Measurements from ENCODE around the gene SH3TC1.

SH3TC1 gene

GRCh38 chr4:8244001-8244757 is 45.1 kb downstream of the SH3TC1 start:
- no peak for DNase-seq (ENCODE audit: low read depth)

- DNase-seq (ENCODE audit: low read depth), result no peak
These were observed 45.9 kb downstream of the SH3TC1 start for GRCh38 chr4:8244931-8245460.

- DNase-seq (ENCODE audit: low read depth), result no peak
These were observed 47.1 kb downstream of the SH3TC1 start for GRCh38 chr4:8245884-8246833.

GRCh38 chr4:8247047-8247930 is 48.2 kb downstream of the SH3TC1 start:
- DNase-seq (ENCODE audit: low read depth), result no peak

- DNase-seq (ENCODE audit: low read depth), result no peak
These were observed 49.0 kb downstream of the SH3TC1 start for GRCh38 chr4:8248091-8248490.

GRCh38 chr4:8250227-8250626 is 51.1 kb downstream of the SH3TC1 start:
- DNase-seq (ENCODE audit: low read depth), result no peak

- DNase-seq (ENCODE audit: low read depth), result no peak
These were observed 51.5 kb downstream of the SH3TC1 start for GRCh38 chr4:8250637-8251036.

GRCh38 chr4:8251110-8251883 is 52.2 kb downstream of the SH3TC1 start:
- no peak for DNase-seq (ENCODE audit: low read depth)

- DNase-seq (ENCODE audit: low read depth), result no peak
These were observed 53.4 kb downstream of the SH3TC1 start for GRCh38 chr4:8252301-8253173.

- no peak for DNase-seq (ENCODE audit: low read depth)
These were observed 55.0 kb downstream of the SH3TC1 start for GRCh38 chr4:8254076-8254475.

GRCh38 chr4:8255698-8256441 is 56.8 kb downstream of the SH3TC1 start:
- DNase-seq (ENCODE audit: low read depth), result no peak

- no peak for DNase-seq (ENCODE audit: low read depth)
These were observed 58.8 kb downstream of the SH3TC1 start for GRCh38 chr4:8257854-8258253.

GRCh38 chr4:8258552-8259212 is 59.6 kb downstream of the SH3TC1 start:
- no peak for DNase-seq (ENCODE audit: low read depth)

- no peak for DNase-seq (ENCODE audit: low read depth)
These were observed 60.8 kb downstream of the SH3TC1 start for GRCh38 chr4:8259743-8260430.

GRCh38 chr4:8260656-8261111 is 61.6 kb downstream of the SH3TC1 start:
- DNase-seq (ENCODE audit: low read depth), result no peak

- no peak for DNase-seq (ENCODE audit: low read depth)
These were observed 62.9 kb downstream of the SH3TC1 start for GRCh38 chr4:8261851-8262535.

- DNase-seq (ENCODE audit: low read depth), result no peak
These were observed 63.7 kb downstream of the SH3TC1 start for GRCh38 chr4:8262637-8263322.

Data from HS-27A (cell line).